Ovary (tissue), 9 donors: ENCODE data around the gene PHLDB2. TPM values are rescaled to one million over a fixed set of nuclear protein-coding genes. Genes with fewer than 3 reads are reported as not detected.

ENCODE experiments used
- DNase-seq, 5 donors: peaks; one replicate each; pipeline ENCODE4 v3.0.0-alpha.2; 2019 to 2020
- H3K27ac ChIP-seq, 2 donors: fragments of 200-600 bp; one replicate each; pipeline versions ENCODE4 v1.5.1 to v1.8.0; 2019 to 2022
- H3K27me3 ChIP-seq: fragments of 200-600 bp; one replicate; pipeline ENCODE4 v1.8.0; 2022
- H3K36me3 ChIP-seq: fragments of 200-600 bp; sonication (generic); one replicate; pipeline ENCODE4 v1.5.1; 2019
- H3K4me1 ChIP-seq: one replicate; pipeline ENCODE4 v1.8.1; 2013; ENCODE audit warnings: mild to moderate bottlenecking, moderate library complexity; ENCODE audit not compliant: insufficient read depth
- H3K4me3 ChIP-seq: fragments of 200-600 bp; sonication (generic); one replicate; pipeline ENCODE4 v1.5.1; 2017
- H3K9me3 ChIP-seq, 2 donors: fragments of 200-600 bp in 1 of 2; sonication (generic) in 1 of 2; one replicate each; pipeline versions ENCODE4 v1.5.1 to v1.8.1; 2013 to 2019; ENCODE audit warnings: mild to moderate bottlenecking in 1 of 2, moderate library complexity in 1 of 2
- EP300 ChIP-seq: sonication (generic); formaldehyde crosslinking; IDR thresholded peaks from one replicate; pipeline ENCODE4 v1.6.1; 2017; ENCODE audit warnings: antibody characterized with exemption
- POLR2A ChIP-seq: fragments of 450-650 bp; IDR thresholded peaks from one replicate; pipeline ENCODE4 v1.6.1; 2017; ENCODE audit warnings: antibody characterized with exemption, mild to moderate bottlenecking, moderate library complexity
- WGBS, 3 donors: extraction: QIAGEN DNeasy Blood & Tissue Kit in 1 of 3; methylation state at CpG; one replicate each; pipeline versions ENCODE4 v1.1.5 to v1.1.7; 2013 to 2017; 5-methylcytosine and 5-hydroxymethylcytosine counted together
- intact Hi-C, 4 donors: fragments of 100-400 bp; cut with DNase I; formaldehyde crosslinking; loops; one replicate each; pipeline versions ENCODE4 v1.11.0 to v1.15.1; 2022 to 2023
- polyA plus RNA-seq, 2 donors: library from polyadenylated mRNA; stranded (reverse); fragments of 200-250 nt in 1 of 2; fragments of 350-450 nt in 1 of 2; fragmentation: Illumina TruSeq in 1 of 2; extraction: RNeasy Lipid Tissue Mini Kit (QIAGEN cat#74804) in 1 of 2; gene quantifications; one replicate each; pipeline ENCODE4 v1.2.3, GENCODE V29; 2013 to 2014
- total RNA-seq, 7 donors: library from RNA; depleted of rRNA in 2 of 7; stranded (reverse); fragments of >200 nt in 2 of 7; fragmentation: NEBNext Ultra II Directional in 3 of 7; extraction: Animal tissue kit (Norgen Biotek cat#: 25700) in 3 of 7; gene quantifications; one replicate each; pipeline versions ENCODE4 v1.1.0 to v1.2.4, GENCODE V29; 2016 to 2023
- TF ChIP-seq, protein P1 (sequence below), 3 donors: fragments of 450-650 bp in 2 of 3; fragments of 200-600 bp in 1 of 3; IDR thresholded peaks; one replicate each; pipeline versions ENCODE4 v1.5.1 to v1.8.0; 2016 to 2022; ENCODE audit warnings: antibody characterized with exemption in 3 of 3, mild to moderate bottlenecking in 1 of 3
- donor health status: DM: no; HTN: no; CAD: no; lungs with moderate emphysema.
- donor health status: DM: no; HTN: no; CAD: no.
- donor health status: Bipolar disorder and iron deficiency.
- donor health status: DM: yes; HTN: yes; CAD: no.
- donor health status: DM: no; HTN: no; CAD: no.
- donor health status: DM: yes; HTN: yes; CAD: no.

Gene PHLDB2
- total and polyA plus RNA-seq, 9 donors = 9.0 to 141 (median 19.3) TPM

DNA sequence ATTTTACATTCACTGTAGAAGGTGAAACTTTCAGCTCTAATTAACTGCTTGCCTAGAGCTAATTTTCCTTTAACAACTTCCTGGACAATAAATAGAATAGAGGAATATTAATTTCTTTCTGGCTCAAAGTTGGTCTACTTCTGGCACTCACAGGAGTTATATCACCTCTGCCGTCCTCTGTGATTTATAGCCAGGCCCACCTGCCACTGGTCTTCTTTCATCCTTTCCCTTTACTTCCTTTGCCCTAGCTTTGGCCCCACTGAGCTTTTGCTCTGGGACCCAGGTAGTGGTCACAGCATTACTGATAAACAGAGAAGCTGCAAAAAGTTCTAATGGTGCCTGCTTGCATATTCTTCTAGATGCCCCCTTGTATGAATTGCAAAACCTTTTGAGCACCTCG lies 70.4 kb downstream of the PHLDB2 start:
- H3K4me1 ChIP-seq = no peaks in the 10 kb centered on the region
- WGBS, 3 donors = 85 to 92% (median 88%) methylated on average over 2 of the region's 2 CpGs

DNA sequence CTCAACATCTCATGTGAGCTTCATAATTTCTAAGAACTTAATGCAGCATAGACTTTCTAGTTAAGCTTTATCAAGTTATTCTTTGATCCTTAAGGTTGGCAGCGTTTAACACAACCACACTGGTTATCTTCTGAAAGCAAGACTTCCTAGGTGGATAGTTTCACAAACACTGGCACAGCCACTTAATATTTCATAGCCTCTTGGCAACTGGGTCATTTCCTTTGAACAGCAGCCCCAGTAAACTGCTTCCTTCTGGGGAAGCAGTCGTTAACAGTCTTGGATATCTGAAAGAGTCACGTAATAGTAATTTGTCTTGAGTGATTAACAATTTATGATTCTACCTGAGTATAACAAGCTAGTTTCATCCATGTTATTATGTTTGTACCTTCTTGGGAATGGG lies 73.9 kb downstream of the PHLDB2 start:
- no peaks in the 10 kb centered on the region for H3K4me1 ChIP-seq
- intact Hi-C loops = no loop called here
- WGBS, 3 donors = 61 to 70% (median 69%) methylated on average over 3 of the region's 3 CpGs
- TF ChIP-seq, protein P1, sequence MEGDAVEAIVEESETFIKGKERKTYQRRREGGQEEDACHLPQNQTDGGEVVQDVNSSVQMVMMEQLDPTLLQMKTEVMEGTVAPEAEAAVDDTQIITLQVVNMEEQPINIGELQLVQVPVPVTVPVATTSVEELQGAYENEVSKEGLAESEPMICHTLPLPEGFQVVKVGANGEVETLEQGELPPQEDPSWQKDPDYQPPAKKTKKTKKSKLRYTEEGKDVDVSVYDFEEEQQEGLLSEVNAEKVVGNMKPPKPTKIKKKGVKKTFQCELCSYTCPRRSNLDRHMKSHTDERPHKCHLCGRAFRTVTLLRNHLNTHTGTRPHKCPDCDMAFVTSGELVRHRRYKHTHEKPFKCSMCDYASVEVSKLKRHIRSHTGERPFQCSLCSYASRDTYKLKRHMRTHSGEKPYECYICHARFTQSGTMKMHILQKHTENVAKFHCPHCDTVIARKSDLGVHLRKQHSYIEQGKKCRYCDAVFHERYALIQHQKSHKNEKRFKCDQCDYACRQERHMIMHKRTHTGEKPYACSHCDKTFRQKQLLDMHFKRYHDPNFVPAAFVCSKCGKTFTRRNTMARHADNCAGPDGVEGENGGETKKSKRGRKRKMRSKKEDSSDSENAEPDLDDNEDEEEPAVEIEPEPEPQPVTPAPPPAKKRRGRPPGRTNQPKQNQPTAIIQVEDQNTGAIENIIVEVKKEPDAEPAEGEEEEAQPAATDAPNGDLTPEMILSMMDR (IDR thresholded peaks at IDR 0.05) = no peak
- TF ChIP-seq EP300 (no peak), POLR2A (no peak)
- H3K27ac ChIP-seq = no peak overlapping the region
- H3K36me3 ChIP-seq = no peaks in the 10 kb centered on the region
- no peaks in the 10 kb centered on the region for H3K27me3 ChIP-seq
- no peaks in the 10 kb centered on the region for H3K9me3 ChIP-seq
- DNase-seq = no peak
- no peak overlapping the region for H3K4me3 ChIP-seq

More for the DNA sequence above, 70.4 kb downstream of the PHLDB2 start:
- Histone ChIP-seq H3K4me3 (no peak overlapping the region), H3K36me3 (no peaks in the 10 kb centered on the region), H3K27ac (no peak overlapping the region), H3K9me3 (no peaks in the 10 kb centered on the region), H3K27me3 (no peaks in the 10 kb centered on the region)
- TF ChIP-seq EP300 (no peak), POLR2A (no peak)
- TF ChIP-seq, protein P1 (IDR thresholded peaks at IDR 0.05) = no peak
- no peak for DNase-seq
- intact Hi-C loops = loop anchor here in 1 of 4 donors (10.0 kb wide), 1 partner anchor 65 kb away; no protein-coding TSS in a partner anchor

DNA sequence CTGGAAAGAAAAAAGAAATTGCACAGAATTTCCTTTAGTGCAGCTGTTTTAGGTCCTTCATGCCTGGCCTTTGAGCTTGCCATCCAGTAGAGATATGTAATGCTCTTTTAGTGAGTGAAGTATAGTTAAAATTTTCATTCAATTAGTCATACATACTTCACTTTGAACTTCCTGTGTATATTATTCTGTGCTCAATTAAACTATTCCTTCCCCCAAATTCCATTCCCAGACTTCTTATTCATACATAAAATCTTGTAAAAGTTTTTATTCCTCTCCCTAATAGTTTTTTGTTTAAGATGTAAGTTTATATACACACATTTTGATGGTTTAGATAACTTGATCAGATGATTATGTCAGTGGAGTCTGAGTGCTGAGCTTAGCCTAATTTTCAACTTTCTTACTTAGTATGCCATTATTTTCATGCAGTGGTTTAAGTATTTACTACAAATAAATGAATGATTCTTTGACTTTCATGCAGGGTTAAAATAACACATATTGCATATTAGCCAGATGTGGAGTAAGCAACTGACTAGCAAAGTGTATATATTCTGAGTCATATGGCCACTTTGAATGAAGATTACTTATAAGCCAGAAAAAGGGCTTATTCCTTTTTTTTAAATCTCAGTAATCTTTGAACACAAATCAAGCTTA lies 77.3 kb downstream of the PHLDB2 start:
- intact Hi-C loops = no loop called here
- TF ChIP-seq POLR2A (no peak), EP300 (no peak)
- TF ChIP-seq, protein P1 (IDR thresholded peaks at IDR 0.05) = no peak
- H3K36me3 ChIP-seq = no peaks in the 10 kb centered on the region
- no peak overlapping the region for H3K27ac ChIP-seq
- no peak overlapping the region for H3K4me3 ChIP-seq
- H3K9me3 ChIP-seq = no peaks in the 10 kb centered on the region
- H3K27me3 ChIP-seq = no peaks in the 10 kb centered on the region
- no peak for DNase-seq
- no peaks in the 10 kb centered on the region for H3K4me1 ChIP-seq

DNA sequence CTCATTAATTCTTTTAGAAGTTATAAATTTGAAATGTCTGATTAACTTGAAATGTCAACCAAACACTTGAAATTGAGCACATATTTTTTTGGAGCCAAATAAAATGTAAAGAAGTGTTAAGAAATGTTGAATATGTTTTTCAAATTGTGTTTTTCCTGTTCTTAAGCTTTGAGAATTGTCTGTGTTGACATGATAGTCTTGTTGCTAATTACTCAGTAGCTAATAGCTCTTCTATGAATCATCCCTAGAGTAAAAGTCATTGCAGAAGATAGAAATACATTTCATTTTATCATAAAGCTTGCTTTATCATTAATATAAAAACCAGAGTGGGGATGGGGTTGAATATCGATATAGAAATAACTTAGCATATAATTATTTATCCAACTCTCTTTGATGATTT lies 77.9 kb downstream of the PHLDB2 start:
- H3K36me3 ChIP-seq = no peaks in the 10 kb centered on the region
- intact Hi-C loops = no loop called here
- no peaks in the 10 kb centered on the region for H3K4me1 ChIP-seq
- H3K27me3 ChIP-seq = no peaks in the 10 kb centered on the region
- no peak overlapping the region for H3K27ac ChIP-seq
- H3K4me3 ChIP-seq = no peak overlapping the region
- H3K9me3 ChIP-seq = no peaks in the 10 kb centered on the region
- no peak for DNase-seq
- TF ChIP-seq POLR2A (no peak), EP300 (no peak)
- TF ChIP-seq, protein P1 (IDR thresholded peaks at IDR 0.05) = no peak
- 47 to 81% (median 61%) methylated on average over 1 of the region's 1 CpG for WGBS, 3 donors
